Measurements from ENCODE around the gene SRSF7.

DNA sequence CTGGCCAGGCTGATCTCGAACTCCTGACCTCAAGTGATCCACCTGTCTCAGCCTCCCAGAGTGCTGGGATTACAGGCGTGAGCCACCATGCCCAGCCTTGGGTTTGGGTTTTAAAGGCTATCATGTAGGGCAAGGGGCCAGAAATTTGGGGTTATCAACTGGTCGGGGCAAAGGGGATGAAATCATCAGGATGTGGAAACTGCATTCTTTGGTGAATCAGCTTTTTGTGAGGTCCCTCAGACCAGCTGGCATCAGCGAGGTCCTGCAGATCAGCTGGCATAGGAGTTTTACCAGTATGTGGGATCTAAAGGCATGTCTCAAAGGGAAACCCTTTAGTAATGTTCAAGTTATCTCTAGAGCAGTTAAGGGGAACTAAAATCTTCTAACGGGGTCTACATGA lies 20.5 kb upstream of the SRSF7 start:
- TF ChIP-seq, protein P1, sequence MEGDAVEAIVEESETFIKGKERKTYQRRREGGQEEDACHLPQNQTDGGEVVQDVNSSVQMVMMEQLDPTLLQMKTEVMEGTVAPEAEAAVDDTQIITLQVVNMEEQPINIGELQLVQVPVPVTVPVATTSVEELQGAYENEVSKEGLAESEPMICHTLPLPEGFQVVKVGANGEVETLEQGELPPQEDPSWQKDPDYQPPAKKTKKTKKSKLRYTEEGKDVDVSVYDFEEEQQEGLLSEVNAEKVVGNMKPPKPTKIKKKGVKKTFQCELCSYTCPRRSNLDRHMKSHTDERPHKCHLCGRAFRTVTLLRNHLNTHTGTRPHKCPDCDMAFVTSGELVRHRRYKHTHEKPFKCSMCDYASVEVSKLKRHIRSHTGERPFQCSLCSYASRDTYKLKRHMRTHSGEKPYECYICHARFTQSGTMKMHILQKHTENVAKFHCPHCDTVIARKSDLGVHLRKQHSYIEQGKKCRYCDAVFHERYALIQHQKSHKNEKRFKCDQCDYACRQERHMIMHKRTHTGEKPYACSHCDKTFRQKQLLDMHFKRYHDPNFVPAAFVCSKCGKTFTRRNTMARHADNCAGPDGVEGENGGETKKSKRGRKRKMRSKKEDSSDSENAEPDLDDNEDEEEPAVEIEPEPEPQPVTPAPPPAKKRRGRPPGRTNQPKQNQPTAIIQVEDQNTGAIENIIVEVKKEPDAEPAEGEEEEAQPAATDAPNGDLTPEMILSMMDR (IDR thresholded peaks at IDR 0.05; ENCODE audit: low read depth, low read length), result no peak
- no peak for TF ChIP-seq MYC (IDR thresholded peaks at IDR 0.05; ENCODE audit: low read depth, low read length)
